IPS-11a (cell line): ENCODE measurements around the gene LYL1.

ENCODE experiments used
- H3K4me3 ChIP-seq: one replicate; pipeline ENCODE4 v1.5.1; 2013; ENCODE audit warnings: low read depth, low read length, control low read depth

The LYL1 gene

DNA sequence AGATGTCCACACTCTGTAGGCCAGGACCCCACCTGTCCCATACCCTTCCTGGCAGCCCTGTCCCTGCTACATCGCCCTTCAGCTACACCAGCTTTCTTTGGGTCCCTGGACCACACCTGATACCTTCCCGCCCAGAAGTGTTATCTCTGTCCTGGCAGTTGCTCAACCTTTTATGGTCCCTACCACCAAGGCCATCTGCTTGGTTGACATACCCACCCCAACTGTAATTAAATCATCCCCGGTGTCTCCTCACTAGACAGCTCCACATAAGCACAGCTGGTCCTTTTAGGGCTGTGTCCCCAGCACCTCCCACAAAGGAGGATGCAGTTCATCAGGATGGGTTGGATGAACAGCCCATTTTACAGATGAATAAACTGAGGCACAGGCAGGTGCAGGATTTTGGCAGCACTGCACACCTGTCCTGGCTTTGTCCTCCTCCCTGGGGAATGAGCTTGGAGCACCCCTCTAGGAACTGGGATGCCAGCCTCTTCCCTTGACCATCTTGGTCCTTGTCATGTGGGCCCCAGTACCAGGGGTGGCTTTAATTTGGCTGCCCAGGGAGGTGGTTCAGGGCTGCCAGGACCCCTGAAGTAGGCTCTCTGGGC, 28.3 kb upstream of the LYL1 start:
- no peak overlapping the region for H3K4me3 ChIP-seq

DNA sequence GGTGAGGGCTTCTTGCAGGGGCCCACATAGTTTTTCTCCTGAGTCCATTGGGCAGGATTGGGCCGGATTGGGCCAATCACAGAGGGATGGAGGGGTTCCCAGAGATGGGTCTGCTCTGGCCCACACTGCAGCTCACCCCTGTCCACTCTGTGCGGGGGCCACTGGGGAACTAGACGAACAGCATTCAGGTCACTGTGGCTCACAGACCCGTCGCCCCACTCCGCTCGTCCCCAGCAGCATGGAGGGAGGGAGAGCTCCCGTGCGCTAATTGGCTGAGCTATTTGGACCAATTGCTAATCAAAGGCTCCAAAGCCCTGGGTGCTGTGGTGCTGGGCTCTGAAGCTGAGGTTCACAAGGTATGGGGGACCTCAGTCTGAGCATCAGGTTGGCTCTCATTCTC, 26.7 kb upstream of the LYL1 start:
- no peak overlapping the region for H3K4me3 ChIP-seq

DNA sequence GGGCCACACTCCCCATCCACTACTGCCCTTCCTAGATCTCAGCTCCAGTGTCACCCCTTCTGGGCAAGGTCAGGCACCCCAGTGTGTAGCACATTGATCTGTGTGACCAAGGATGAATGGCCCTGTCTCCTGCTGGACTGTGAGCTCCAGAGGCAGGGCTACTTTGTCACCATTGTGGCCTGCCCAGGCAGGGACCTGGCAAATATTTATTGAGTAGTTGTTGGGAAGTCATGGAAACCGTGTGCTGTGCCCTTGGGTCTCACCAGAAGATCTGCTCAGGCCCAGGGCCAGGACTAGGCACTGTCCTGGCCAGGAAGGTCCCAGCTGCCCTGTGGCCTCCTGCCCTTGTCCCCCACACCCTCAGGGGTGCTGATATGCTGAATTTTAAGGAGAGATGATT, 25.9 kb upstream of the LYL1 start:
- H3K4me3 ChIP-seq = no peak overlapping the region

DNA sequence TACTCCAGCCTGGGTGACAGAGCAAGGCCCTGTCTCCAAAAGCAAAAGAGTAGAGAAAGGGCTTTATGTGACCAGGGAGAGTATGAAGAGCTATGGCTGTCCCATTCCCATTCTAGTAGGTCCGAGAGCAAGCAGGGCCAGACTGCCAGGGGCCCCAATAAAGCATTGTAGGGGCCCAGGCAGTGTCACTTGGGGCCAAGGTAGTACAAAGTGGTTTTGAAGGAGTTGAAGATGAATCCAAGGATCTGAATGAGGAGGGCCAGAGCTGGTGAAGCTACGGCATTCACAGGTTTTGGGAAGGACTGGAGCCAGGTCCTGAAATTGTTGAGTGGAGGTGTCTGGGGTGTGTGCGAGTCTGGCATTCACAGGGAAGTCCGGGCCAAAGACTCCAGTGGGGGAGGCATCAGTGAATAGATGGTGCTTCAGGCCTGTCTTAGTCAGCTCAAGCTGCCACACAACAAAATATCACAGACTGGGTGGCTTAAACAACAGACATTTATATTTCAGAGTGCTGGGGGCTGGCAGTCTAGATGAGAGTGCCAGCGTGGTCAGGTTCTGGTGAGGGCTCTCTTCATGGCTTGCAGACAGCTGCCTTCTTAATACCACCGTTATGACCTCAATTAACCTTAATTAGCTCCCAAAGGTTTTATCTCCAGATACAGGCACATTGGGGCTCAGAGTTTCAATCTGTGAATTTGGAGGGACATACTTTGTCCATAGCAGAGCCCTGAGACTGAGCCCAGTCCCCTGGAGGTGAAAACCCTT, 25.3 kb upstream of the LYL1 start:
- H3K4me3 ChIP-seq = no peak overlapping the region

DNA sequence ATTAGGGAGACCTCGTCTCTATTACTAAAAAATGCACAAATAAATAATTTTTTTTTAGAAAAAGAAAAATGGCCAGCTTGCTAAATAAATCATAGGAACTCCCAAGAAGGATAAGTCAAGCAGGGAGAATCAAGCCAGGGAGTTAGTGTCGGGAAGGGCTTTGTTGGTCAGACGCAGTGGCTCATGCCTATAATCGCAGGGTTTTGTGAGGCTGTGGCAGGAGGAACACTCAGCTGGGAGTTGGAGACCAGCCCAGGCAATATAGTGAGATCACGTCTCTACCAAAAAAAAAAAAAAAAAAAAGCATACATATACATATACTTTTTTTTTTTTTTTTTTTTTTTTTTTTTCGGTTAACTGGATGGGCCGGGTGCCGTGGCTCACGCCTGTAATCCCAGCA, 24.4 kb upstream of the LYL1 start:
- H3K4me3 ChIP-seq = no peak overlapping the region

DNA sequence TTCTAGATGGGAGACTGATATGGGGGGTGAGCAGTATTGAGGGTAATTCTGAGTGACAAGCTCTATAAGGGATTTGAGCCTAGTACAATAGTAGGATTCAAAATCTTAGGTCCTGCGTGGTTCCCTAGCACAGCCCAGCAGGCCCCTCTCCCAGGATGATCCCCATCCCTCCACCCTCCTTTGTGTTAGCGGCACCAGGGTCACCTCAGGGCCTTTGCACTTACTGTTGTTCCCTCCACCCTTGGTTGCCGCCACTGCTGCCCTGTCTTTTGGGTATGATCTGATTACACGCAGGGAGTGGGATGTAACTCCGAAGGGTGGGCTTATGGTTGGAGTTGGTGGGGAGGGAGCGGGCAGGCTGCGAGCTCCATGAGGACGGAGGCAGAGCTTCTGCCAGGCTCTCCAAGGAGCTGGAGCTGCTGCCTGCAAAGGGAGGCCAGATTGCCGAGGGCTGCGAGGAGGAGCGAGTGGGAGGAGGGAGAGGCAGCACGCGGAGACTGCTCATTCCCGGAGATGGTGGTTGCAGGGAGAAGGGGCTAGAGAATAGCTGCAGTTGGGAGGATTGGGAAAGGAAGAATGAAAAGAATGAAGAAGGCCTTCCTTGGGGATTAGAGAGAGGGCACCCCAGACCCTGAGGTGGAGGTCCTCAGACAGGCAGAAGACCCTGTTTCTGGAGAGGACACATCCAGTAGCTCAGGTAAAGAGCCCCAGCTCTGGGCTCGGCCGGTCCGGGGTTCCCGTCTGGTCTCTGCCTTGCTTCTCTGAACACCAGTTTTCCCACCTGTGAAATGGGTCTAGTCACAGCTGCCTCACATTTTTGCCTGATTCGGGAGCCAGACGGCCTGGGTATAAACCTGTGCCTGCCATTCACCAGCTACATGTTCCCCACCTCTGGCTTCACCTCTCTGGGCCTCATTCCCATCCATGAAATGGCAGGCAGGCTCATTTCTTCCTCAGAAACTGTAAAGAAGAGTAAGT, 20.6 kb upstream of the LYL1 start:
- no peak overlapping the region for H3K4me3 ChIP-seq

DNA sequence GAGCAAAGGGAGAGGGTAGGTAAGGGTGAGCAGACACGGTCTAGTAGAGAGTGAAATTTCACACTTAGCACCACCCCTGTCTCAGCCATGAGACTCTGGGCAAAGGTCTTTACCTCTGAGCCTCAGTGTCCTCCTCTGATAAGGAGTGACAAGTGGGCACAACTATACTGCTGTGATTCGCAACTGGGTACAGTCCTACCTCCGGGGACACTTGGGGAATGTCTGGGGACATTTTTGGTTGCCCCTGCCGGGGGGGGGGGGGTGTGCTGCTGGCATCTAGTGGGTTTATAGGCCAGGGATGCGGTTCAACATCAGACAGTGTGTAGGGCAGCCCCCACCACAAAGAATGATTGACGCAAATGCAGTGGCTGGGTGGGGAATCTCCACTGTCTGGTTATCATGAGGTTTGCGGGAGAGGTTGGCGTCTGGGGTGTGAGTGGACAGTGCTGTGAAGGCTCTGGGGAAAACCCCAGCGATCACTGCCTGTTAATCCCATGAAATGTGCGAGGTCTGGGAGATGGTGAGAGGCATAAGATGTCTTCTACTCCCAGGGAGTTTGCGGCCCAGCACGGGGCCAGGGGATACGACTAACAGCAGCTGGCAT, 19.7 kb upstream of the LYL1 start:
- no peak overlapping the region for H3K4me3 ChIP-seq

DNA sequence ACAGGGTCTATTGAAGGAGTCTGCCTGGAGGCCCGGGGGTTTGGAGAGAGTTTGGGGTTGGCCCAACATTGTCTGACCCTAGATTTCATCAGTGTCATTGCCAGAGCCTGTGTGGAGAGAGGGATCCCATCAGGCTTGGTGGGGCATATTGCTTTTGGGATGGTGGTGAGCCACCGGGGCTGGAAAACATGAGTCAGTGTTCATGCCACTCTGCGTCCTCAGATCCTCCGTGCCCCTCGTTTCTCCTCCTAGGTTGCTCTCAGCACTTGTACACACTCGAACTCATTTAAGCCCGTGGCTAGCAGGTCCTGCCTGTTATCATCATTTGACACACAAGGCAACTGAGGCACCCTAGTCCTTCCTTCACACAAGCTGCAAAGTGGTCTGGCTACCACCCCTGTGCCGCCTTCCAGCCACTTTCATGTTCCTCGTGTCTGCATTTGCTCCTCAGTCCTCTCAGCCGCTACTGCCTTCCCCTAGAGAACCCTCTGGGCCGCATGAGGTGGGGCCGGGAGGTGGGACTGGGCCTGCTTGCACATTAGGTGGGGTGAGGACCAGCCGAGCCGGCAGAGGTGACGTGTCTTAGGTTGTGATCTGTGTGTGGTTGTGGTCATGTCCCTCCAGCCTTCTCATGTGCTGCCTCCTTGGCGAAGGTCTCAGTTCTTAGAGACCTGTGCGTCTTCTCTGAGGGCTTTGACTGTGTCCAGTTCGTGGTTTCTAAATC, 19.1 kb upstream of the LYL1 start:
- H3K4me3 ChIP-seq = no peak overlapping the region

DNA sequence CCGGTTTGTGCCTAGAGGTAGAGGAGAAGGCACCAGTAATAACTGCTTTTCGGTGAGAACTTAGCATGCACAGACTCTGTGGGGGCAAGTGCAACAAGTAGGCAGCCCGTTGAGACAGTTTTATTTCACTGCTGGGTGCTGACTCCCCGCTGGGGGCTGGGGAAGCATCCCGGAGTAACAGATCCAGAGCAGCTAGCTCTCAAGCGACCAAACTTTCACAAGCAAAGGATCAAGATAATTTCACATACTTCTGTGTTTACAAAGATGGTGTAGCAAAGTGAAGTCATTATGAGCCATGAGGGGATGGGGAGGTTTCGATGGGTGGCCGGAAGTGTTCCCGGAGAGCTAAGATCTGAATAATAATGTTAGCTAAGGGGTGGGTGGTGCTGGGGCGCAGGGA, 18.2 kb upstream of the LYL1 start:
- no peak overlapping the region for H3K4me3 ChIP-seq

DNA sequence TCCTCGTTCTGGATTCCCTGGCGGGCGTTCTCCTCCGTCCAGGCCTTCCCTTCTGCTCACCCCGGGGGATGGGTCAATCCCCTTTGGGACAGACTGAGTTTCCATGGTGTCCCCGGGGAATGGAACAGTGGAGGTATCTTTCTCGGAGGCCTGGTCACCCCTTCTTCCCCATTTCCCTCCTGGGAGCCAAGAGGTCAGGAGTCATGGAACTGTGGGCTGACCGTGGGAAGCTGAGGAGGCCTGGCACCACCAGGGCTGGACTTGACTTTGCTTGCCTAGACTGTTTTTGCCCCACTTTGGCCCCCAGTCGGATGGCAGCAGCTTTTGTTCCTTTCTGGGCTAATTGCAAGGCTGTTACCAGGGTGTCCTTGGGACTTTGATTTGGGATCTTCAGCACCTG, 17.4 kb upstream of the LYL1 start:
- H3K4me3 ChIP-seq = no peak overlapping the region

DNA sequence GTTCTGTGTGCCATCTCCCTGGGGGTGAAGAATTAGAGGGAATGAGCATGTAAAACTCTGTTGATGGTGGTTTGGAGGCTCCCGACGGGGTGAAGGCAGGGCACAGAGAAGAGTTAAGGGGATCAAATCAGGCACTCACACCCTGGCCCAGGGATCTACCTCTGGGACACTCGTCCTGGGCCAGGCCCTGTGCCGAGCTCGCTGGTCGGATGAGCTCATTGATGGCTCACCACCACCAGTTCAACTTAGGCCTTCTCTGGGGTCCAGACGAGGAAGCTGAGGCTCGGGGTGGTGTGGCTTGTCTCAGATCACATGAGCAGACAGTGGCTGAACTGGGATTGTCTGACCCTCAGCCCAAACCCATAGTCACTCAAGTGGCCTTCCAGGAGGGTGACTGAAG, 17.0 kb upstream of the LYL1 start:
- H3K4me3 ChIP-seq = peak overlapping the region; percentile 83

DNA sequence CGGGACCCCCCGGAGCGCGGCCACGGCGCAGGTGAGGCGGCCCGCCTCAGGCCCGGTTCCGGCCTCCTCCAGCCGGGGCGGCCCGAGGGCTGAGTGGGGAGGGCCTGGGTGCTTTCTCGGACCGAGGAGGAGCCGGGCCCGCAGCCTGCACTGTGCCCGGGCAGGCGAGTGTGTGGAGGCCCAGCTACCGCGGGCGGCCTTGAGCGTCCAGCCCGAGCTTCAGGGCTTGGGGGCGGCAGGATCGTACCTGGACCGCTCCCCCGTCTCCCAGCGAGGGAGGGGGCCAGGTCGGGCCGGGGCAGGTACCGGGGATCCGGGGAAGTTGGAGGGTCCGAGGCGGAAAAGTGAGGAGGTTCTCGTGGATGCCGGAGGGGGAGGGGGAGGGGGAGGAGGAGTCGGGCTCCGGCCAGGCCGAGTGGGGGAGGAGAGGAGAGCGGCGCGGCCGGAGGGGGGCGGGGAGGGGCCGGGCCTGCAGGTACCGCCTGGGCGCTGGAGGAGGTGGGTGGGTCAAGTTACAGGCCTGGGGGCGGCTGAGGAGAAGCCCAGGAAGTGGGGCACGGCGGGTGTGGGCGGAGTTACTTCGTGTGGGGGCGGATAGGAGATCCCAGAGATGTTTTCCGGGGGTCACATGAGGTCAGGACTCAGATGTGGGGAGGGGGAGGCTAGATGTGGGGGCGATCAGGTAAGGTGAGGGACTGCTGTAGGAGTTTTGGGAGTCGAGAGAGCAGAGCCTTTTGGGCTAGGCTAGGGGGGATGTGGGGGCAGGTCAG, 16.0 kb upstream of the LYL1 start:
- peak overlapping the region; percentile 83 for H3K4me3 ChIP-seq

DNA sequence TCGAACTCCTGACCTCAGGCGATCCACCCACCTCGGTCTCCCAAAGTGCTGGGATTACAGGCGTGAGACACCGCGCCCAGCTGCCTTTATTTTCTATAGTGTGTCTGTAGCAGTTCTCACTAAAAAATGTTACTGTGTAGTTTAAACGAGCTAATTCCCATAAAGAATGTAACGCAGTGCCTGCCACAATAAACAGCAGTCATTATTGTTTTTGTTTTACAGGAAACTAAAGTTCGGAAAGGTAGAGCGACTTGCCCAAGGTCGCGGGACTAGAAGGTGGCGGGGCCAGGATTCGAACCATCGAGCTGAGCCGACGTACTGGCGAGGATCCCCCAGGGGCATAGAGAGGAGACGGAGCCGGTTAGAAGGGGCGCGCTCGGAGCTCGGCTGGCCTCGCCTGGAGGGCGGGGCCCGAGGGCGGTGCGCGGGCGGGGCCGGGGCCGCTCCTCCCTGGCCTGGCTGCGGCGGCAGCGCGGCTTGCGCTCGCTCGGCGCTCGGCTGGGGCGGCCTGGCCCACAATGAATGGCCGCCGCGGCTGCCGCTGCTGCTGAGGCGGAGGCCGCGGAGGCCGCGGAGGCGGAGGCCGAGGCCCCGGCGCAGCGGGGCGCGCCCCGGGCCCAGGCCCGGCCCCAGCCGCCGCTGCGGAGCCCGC, 15.2 kb upstream of the LYL1 start, which contains the start of gene NACC1:
TSS of gene NACC1 (plus strand) at position 493 of the 652 bp plus-strand sequence. CDS start 16,944 bp downstream, outside the sequence.
- H3K4me3 ChIP-seq = peak within 1 kb of the TSS; percentile 96

DNA sequence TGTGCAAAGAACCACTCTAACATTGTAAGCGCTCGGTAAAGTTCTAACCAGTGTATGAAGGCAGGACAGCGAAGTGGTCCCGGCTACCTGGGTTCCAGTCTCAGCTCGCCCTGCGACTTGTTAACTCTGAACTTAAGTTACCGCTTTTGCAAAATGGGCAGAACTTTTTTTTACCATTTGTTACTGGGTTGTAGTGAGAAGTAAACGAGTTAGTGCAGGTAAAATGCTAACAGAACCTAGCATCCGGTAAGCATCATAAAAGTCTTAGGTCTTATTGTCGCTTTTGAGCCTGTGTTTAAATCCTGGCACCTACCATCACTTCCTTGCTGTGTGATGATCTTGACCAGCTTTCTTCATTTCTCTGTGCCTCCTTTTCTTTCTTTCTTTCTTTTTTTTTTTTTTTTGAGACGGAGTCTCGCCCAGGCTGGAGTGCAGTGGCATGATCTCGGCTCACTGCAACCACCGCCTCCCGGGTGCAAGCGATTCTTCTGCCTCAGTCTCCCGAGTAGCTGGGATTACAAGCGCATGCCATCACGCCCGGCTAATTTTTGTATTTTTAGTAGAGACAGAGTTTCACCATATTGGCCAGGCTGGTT, 14.6 kb upstream of the LYL1 start:
- H3K4me3 ChIP-seq = peak overlapping the region; percentile 96

DNA sequence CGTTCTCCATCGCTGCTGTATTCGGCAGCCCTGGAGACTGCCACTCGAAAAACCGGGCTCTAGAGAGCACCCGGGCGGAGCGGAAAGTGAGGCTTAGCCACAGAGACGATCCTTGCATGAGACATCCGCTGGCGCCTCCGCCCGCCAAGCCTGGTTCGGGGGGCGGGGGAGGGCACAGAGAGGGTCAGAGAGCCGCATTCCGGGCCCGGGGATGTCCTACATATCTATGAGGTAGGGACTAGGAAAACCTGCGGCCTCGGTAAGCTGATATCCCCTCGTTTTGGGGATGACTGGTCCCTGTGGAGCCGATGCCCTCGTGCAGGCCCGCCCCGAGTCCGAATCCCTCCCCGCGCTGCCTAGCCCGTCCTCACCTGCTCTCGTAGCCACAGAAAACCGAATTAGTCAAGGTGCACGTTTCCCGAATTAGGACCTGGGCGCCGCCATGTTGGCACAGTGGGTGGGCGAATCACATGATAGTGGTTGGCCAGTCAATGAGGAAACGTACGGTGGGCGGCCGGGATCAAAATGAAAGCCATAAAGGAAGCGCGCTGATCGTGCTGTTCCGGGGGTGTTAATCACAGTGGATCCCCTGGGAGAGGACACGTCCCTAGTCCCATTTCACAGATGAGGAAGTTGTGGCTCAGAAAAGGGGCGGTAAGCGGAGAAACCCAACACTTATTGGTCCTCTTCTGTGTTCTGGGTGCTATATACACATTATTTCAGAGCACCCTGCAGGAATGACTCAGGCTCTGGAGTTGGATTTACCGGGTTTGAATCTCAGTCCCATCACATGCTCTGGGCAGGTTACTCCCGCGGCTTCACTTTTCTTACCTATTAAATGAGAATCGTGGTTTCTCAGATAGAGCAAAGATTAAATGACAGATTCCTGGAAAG, 13.9 kb upstream of the LYL1 start, which contains the start of gene TRMT1:
TSS of gene TRMT1 (minus strand) at position 459 of the 894 bp plus-strand sequence. CDS start at position 118, 341 bp downstream.
- H3K4me3 ChIP-seq = peak within 1 kb of the TSS; percentile 96

DNA sequence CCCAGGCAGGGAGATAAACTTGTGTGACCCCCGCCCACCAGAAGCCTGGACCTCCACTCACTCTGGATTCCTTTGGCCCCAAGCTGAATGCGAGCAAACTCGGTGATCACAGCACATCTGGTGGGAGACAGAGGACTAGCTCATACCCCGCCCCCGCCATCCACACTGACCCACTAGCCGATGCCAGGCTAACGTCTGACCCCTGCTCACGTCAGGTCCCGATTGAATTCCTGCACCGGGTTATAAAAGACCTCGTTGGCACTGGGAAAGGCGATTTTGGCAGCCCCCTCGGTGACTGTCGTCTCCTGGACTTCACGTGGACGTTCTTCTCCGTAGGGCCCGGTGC, 13.3 kb upstream of the LYL1 start:
- peak overlapping the region; percentile 96 for H3K4me3 ChIP-seq

DNA sequence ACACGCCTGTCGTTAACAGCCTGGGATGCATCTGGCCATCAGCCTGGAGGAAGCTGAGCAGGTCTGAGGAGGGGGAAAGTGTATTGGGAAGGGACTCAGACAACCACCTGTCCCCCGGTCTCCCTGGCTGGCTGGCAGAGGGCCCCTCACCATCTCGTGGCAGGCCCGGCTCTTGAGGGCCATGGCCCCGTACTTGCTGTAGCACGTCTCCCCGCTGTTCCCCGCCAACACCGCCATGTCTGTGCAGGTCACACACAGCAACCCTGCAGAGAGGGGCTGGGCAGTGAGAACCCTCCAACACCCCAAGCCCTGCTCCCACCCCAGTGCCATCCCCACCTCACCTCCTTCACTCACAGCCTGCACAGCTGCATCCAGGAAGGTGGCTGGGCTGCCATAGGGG, 9.9 kb upstream of the LYL1 start:
- H3K4me3 ChIP-seq = no peak overlapping the region

DNA sequence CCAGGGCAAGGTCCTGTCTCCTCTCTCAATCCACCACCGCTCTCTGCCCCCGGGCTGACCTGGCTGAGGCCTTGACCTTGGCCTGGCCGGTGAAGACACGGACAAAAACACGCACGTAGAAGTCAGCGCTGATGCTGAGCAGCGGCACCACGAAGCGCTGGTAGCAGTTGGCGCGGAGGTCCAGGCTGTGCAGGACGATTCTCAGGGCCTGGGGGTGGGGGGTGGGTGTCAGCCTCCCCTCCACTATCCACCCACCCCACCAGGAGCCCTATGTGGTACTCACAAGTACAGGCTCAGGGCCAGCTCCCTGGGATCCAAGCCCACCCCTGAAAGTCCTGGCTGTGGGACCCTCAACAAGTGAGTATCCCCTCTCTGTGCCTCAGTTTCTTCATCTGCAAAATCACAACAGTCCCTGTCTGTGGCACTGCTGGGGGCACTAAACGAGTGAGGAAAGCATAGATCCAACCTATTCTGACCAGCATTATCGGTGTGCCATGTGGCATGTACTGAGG, 7.5 kb upstream of the LYL1 start:
- no peak overlapping the region for H3K4me3 ChIP-seq
